ENCODE results near the gene BPIFB1.

The BPIFB1 gene

GRCh38 chr20:33279261-33279910 is 3.6 kb upstream of the BPIFB1 start:
- Histone ChIP-seq H3K9me3 (no peaks in the 10 kb centered on the region), H3K4me3 (ENCODE audit: low read depth, low read length) (no peak overlapping the region), H3K4me1 (peaks cover 23% of the 10 kb centered on the region), H3K27me3 (no peaks in the 10 kb centered on the region), H3K36me3 (no peaks in the 10 kb centered on the region)
- TF ChIP-seq CTCF (IDR thresholded peaks at IDR 0.05; ENCODE audit: low read depth, low read length): no peak
- DNase-seq: peak; percentile 56

- Histone ChIP-seq H3K9me3 (no peaks in the 10 kb centered on the region), H3K4me3 (ENCODE audit: low read depth, low read length) (no peak overlapping the region)
- TF ChIP-seq CTCF (IDR thresholded peaks at IDR 0.05; ENCODE audit: low read depth, low read length): no peak
These were observed 2.9 kb upstream of the BPIFB1 start for GRCh38 chr20:33280000-33280680.

GRCh38 chr20:33280775-33281174 is 2.2 kb upstream of the BPIFB1 start:
- DNase-seq: no peak
- Histone ChIP-seq H3K4me1 (peaks cover 23% of the 10 kb centered on the region), H3K27me3 (no peaks in the 10 kb centered on the region), H3K36me3 (no peaks in the 10 kb centered on the region), H3K4me3 (ENCODE audit: low read depth, low read length) (no peak overlapping the region), H3K9me3 (no peaks in the 10 kb centered on the region)
- no peak for TF ChIP-seq CTCF (IDR thresholded peaks at IDR 0.05; ENCODE audit: low read depth, low read length)

More at GRCh38 chr20:33280000-33280680, 2.9 kb upstream of the BPIFB1 start:
- H3K4me1 ChIP-seq: peaks cover 23% of the 10 kb centered on the region
- no peaks in the 10 kb centered on the region for H3K27me3 ChIP-seq
- DNase-seq: no peak
- no peaks in the 10 kb centered on the region for H3K36me3 ChIP-seq

GRCh38 chr20:33281550-33282146 is 1.4 kb upstream of the BPIFB1 start:
- TF ChIP-seq CTCF (IDR thresholded peaks at IDR 0.05; ENCODE audit: low read depth, low read length): no peak
- peaks cover 20% of the 10 kb centered on the region for H3K4me1 ChIP-seq
- H3K9me3 ChIP-seq: no peaks in the 10 kb centered on the region
- no peak for DNase-seq
- H3K27me3 ChIP-seq: no peaks in the 10 kb centered on the region
- H3K4me3 ChIP-seq (ENCODE audit: low read depth, low read length): no peak overlapping the region
- H3K36me3 ChIP-seq: no peaks in the 10 kb centered on the region

- no peak for TF ChIP-seq CTCF (IDR thresholded peaks at IDR 0.05; ENCODE audit: low read depth, low read length)
These were observed 649 bp upstream of the BPIFB1 start for GRCh38 chr20:33282196-33282934.

More at GRCh38 chr20:33282196-33282934, 649 bp upstream of the BPIFB1 start:
- no peak for DNase-seq
- Histone ChIP-seq H3K4me3 (ENCODE audit: low read depth, low read length) (no peak overlapping the region), H3K9me3 (no peaks in the 10 kb centered on the region), H3K4me1 (peaks cover 20% of the 10 kb centered on the region), H3K27me3 (no peaks in the 10 kb centered on the region), H3K36me3 (no peaks in the 10 kb centered on the region)

Measured in BE2C (cell line).